HEK293 (cell line): ENCODE results near the gene FBRSL1.

Experiments used
- CTCF ChIA-PET: fragments of 350-600 bp; formaldehyde crosslinking; extraction: SDS; loops from one replicate; lab custom pipeline; 2021; ENCODE audit warnings: antibody characterized with exemption; lab: Yijun Ruan, JAX
- POLR2A ChIA-PET: fragments of 300-600 bp; formaldehyde crosslinking; extraction: SDS; loops from one replicate; lab custom pipeline; 2020; ENCODE audit warnings: antibody characterized with exemption, inconsistent platforms; lab: Yijun Ruan, JAX
- H3K27ac ChIP-seq: fragments of 200-500 bp; sonication (Bioruptor generic); 2 replicates; pipeline ENCODE4 v1.5.1; 2014; ENCODE audit warnings: low read depth, low read length, control low read depth, inconsistent platforms; ENCODE audit errors: extremely low read depth
- H3K36me3 ChIP-seq, 2 experiments: fragments of 200-500 bp in 1 of 2; sonication (Bioruptor generic) in 1 of 2; 1 replicate in 1 of 2; 2 replicates in 1 of 2; pipeline ENCODE4 v1.5.1; 2014 to 2017; ENCODE audit warnings: inconsistent platforms in 2 of 2, low read length in 2 of 2; ENCODE audit not compliant: control insufficient read depth in 2 of 2, insufficient read depth in 1 of 2
- H3K4me1 ChIP-seq: fragments of 200-500 bp; sonication (Bioruptor generic); 2 replicates; pipeline ENCODE4 v1.5.1; 2014; ENCODE audit warnings: mild to moderate bottlenecking, low read length, inconsistent platforms; ENCODE audit not compliant: control insufficient read depth, insufficient read depth
- H3K4me3 ChIP-seq: 2 replicates; pipeline ENCODE4 v1.5.1; 2011; ENCODE audit warnings: low read depth, mild to moderate bottlenecking, control low read depth, low read length, moderate library complexity
- H3K9me3 ChIP-seq: fragments of 200-500 bp; sonication (Bioruptor generic); 2 replicates; pipeline ENCODE4 v1.5.1; 2014; ENCODE audit warnings: low read depth, low read length, inconsistent platforms; ENCODE audit not compliant: control insufficient read depth, insufficient read depth
- GLIS1 ChIP-seq: fragments of 450-650 bp; formaldehyde crosslinking; IDR thresholded peaks from 2 replicates; pipeline ENCODE4 v1.5.1; 2016; ENCODE audit warnings: missing biosample characterization, missing genetic modification characterization
- REPIN1 ChIP-seq: fragments of 450-650 bp; formaldehyde crosslinking; IDR thresholded peaks from 2 replicates; pipeline ENCODE4 v1.5.1; 2017; ENCODE audit warnings: missing biosample characterization, missing genetic modification characterization, low read depth
- ZFP3 ChIP-seq: fragments of 450-650 bp; formaldehyde crosslinking; IDR thresholded peaks from 2 replicates; pipeline ENCODE4 v1.5.1; 2016; ENCODE audit warnings: low read depth, missing biosample characterization, missing genetic modification characterization
- ZIC2 ChIP-seq: fragments of 450-650 bp; formaldehyde crosslinking; IDR thresholded peaks from 2 replicates; pipeline ENCODE4 v1.5.1; 2016; ENCODE audit warnings: missing biosample characterization, missing genetic modification characterization
- ZNF280D ChIP-seq: fragments of 450-650 bp; formaldehyde crosslinking; IDR thresholded peaks from 2 replicates; pipeline ENCODE4 v1.5.1; 2016; ENCODE audit warnings: missing biosample characterization, missing genetic modification characterization
- ZNF488 ChIP-seq: fragments of 450-650 bp; formaldehyde crosslinking; IDR thresholded peaks from 2 replicates; pipeline ENCODE4 v1.5.1; 2016; ENCODE audit warnings: missing biosample characterization, missing genetic modification characterization
- ZNF791 ChIP-seq: fragments of 450-650 bp; formaldehyde crosslinking; IDR thresholded peaks from 2 replicates; pipeline ENCODE4 v1.5.1; 2016; ENCODE audit warnings: missing biosample characterization, missing genetic modification characterization
- ZSCAN16 ChIP-seq: fragments of 450-650 bp; formaldehyde crosslinking; IDR thresholded peaks from 2 replicates; pipeline ENCODE4 v1.5.1; 2016; ENCODE audit warnings: missing biosample characterization, missing genetic modification characterization
- TF ChIP-seq, protein P1 (sequence below): fragments of 450-650 bp; formaldehyde crosslinking; IDR thresholded peaks from 2 replicates; pipeline ENCODE4 v1.5.0; 2017; ENCODE audit warnings: missing biosample characterization, missing genetic modification characterization, borderline replicate concordance

FBRSL1 gene

DNA sequence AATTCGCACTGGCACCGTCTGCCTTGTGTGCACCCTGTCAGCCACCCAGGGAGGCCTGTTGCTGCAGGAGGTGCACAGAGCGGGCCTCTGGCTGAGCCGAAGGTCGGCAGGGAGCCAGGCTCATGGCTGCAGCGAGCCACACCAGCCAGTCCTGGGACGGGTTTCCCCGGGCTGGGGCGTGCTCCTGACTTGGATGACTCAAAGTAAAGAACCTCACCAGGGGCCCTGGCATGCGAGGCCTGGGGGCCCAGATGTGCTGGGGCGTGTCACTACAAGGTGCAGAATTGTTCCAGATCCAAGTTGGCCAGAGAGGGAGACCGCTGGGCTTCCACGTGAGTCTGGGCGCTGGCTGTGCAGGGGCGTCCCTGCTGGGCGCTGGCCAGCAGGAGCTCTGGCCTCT lies 34.5 kb downstream of the FBRSL1 start:
- no peaks in the 10 kb centered on the region for H3K36me3 ChIP-seq
- POLR2A ChIA-PET = no interaction called here
- no peak overlapping the region for H3K4me3 ChIP-seq
- H3K27ac ChIP-seq = no peak overlapping the region
- CTCF ChIA-PET = interaction anchor here (0.6 to 3.1 kb wide), 2 partner anchors 109 to 121 kb away, joined by 3 to 17 read pairs; no protein-coding TSS in a partner anchor
- TF ChIP-seq ZIC2 (tag by site-specific recombination) (peak; percentile 45; the same call in 1 of the 2 replicates), GLIS1 (0 out of 2 replicates have a peak, but pooled peaks have one; percentile 6)
- TF ChIP-seq, protein P1, sequence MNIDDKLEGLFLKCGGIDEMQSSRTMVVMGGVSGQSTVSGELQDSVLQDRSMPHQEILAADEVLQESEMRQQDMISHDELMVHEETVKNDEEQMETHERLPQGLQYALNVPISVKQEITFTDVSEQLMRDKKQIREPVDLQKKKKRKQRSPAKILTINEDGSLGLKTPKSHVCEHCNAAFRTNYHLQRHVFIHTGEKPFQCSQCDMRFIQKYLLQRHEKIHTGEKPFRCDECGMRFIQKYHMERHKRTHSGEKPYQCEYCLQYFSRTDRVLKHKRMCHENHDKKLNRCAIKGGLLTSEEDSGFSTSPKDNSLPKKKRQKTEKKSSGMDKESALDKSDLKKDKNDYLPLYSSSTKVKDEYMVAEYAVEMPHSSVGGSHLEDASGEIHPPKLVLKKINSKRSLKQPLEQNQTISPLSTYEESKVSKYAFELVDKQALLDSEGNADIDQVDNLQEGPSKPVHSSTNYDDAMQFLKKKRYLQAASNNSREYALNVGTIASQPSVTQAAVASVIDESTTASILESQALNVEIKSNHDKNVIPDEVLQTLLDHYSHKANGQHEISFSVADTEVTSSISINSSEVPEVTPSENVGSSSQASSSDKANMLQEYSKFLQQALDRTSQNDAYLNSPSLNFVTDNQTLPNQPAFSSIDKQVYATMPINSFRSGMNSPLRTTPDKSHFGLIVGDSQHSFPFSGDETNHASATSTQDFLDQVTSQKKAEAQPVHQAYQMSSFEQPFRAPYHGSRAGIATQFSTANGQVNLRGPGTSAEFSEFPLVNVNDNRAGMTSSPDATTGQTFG (tag by site-specific recombination) = no peak
- H3K9me3 ChIP-seq = no peaks in the 10 kb centered on the region
- H3K4me1 ChIP-seq = no peaks in the 10 kb centered on the region

DNA sequence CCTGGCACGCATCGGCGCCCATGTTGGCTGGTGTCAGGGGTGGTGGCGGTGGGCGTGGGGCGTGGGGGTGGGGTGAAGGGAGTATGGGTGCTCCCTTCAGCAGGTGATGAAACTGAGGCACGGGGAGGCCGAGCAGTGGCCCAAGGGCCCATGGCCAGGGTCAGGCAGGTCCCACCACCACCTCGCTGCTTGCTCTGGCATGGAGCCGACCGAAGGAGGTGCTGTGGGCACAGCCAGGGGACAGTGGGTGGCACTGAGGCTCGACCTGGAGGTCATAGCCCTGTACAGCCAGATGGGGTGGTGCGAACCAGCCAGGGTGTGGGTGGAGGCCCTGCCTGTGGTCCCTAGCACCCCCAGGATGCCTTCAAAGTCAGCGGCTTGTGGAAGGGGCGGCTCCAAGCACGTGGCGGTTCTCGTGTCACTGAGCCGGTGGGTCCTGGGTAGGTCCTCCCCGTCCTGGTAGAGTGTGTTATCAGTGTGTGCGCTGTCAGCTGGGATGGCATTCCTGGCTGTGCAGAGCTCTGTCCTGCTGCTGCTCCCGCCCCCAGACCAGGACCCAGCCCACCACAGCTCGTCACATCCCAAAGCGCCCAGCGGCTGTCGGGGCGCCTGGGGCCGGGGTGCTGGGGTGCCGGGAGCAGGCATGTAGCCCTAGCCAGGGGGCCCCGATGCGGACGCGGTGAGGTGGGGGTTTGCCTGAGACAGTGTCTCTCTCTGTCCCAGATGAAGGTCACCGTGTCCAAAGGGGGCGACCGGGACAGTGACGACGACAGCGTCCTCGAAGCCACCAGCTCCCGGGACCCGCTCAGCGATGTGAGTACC lies 35.3 kb downstream of the FBRSL1 start:
- Histone ChIP-seq H3K4me1 (no peaks in the 10 kb centered on the region), H3K9me3 (no peaks in the 10 kb centered on the region), H3K27ac (no peak overlapping the region), H3K36me3 (no peaks in the 10 kb centered on the region), H3K4me3 (no peak overlapping the region)
- TF ChIP-seq ZSCAN16 (tag by site-specific recombination) = no peak
- TF ChIP-seq ZFP3 (tag by site-specific recombination) = no peak
- ChIA-PET POLR2A (no interaction called here), CTCF (interaction anchor here (1.3 to 3.1 kb wide), 2 partner anchors 110 kb away, joined by 5 to 17 read pairs; no protein-coding TSS in a partner anchor)

DNA sequence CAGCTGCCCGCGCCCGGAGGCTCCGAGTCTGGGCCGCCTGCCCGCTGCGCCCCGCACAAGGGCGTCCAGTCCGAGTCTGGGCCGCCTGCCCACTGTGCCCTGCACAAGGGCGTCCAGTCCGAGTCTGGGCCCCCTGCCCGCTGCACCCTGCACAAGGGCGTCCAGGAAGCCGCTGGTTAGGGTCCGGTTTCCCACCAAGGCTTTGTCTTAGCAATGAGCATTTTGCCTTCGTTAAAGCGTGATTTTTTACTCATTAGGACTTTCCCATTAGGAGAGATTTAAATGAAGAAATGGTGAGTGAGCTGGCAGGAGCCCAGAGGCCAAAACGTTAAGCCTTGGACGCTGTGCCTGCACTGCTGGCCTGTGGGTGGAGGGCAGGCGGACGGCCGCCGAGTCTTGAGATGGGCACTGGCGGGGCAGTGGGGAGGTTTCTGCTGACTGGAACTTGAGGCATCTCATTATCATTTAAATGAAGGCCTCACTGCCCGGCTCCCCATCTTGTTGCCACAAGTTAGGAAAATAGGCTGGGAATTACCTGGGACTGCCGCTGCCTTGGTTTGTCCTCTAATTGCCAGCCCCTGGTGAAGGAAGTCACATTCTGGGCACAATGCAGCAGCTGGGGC lies 36.0 kb downstream of the FBRSL1 start:
- H3K4me3 ChIP-seq = no peak overlapping the region

DNA sequence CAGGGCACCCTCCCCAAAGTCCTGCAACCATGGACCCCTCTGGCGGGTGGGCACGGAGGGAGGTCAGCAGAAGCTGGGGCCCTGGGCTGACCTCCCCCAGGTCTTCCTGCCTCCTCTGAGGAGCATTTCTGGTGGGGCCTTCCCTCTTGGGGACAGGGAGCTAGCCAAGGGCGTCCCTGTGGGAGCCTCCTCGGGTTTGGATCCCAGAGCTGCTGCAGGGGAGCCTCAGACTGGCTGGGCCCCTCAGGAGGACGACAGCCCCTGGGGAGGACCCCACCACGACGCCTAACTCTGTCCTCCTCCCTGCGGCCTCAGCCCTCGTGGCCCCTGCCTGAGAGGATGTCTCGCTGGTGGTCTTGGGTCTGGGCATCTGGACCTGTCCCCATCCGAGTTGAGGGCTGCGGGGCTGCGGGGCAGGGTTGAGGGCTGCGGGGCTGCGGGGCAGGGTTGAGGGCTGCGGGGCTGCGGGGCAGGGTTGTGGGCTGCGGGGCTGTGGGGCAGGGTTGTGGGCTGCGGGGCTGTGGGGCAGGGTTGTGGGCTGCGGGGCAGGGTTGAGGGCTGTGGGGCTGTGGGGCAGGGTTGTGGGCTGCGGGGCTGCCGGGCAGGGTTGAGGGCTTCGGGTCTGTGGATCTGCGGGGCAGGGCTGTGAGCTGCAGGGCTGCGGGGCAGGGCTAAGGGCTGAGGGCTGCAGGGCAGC lies 37.4 kb downstream of the FBRSL1 start:
- H3K36me3 ChIP-seq = no peaks in the 10 kb centered on the region
- no peak overlapping the region for H3K4me3 ChIP-seq
- no peaks in the 10 kb centered on the region for H3K4me1 ChIP-seq
- H3K27ac ChIP-seq = no peak overlapping the region
- TF ChIP-seq ZNF791 (tag by site-specific recombination) = no peak
- TF ChIP-seq REPIN1 (tag by site-specific recombination) = no peak
- TF ChIP-seq GLIS1 = peak; percentile 83
- TF ChIP-seq ZNF280D (tag by site-specific recombination) = no peak
- TF ChIP-seq, all 188 proteins: peak for 1
- H3K9me3 ChIP-seq = no peaks in the 10 kb centered on the region
- POLR2A ChIA-PET = no interaction called here
- CTCF ChIA-PET = interaction anchor here (0.6 kb wide), 1 partner anchor 113 kb away, joined by 4 read pairs; no protein-coding TSS in a partner anchor

More for the DNA sequence above, 36.0 kb downstream of the FBRSL1 start:
- ChIA-PET POLR2A (no interaction called here), CTCF (interaction anchor here (1.3 kb wide), 1 partner anchor 111 kb away, joined by 5 read pairs; no protein-coding TSS in a partner anchor)
- no peak for TF ChIP-seq ZNF488 (tag by site-specific recombination)
- H3K36me3 ChIP-seq = no peaks in the 10 kb centered on the region
- no peaks in the 10 kb centered on the region for H3K9me3 ChIP-seq
- no peak overlapping the region for H3K27ac ChIP-seq
- no peaks in the 10 kb centered on the region for H3K4me1 ChIP-seq
